Gastroesophageal sphincter (tissue), 4 donors: ENCODE results near the gene TMEM108. TPM values are rescaled to one million over a fixed set of nuclear protein-coding genes. Genes with fewer than 3 reads are reported as not detected.

ENCODE experiments used
- ATAC-seq: fragments of 150-250 bp; one replicate; pipeline ENCODE4 v1.9.1; 2016; ENCODE audit warnings: mild to moderate bottlenecking, moderate library complexity
- H3K27ac ChIP-seq, 4 donors: fragments of 200-600 bp; sonication (generic) in 3 of 4; 1 replicate in 3 of 4; 2 replicates in 1 of 4; pipeline ENCODE4 v1.5.1; 2016 to 2019
- H3K27me3 ChIP-seq: fragments of 200-600 bp; sonication (generic); one replicate; pipeline ENCODE4 v1.5.1; 2019
- H3K36me3 ChIP-seq, 2 donors: fragments of 200-600 bp; sonication (generic); one replicate each; pipeline ENCODE4 v1.5.1; 2019; ENCODE audit warnings: control low read depth in 1 of 2
- H3K4me1 ChIP-seq, 3 donors: fragments of 200-600 bp; sonication (generic); 1 replicate in 2 of 3; 2 replicates in 1 of 3; pipeline ENCODE4 v1.5.1; 2016 to 2019; ENCODE audit warnings: control low read depth in 2 of 3
- H3K4me3 ChIP-seq, 2 donors: fragments of 200-600 bp; sonication (generic); one replicate each; pipeline ENCODE4 v1.5.1; 2019; ENCODE audit warnings: mild to moderate bottlenecking in 1 of 2, moderate library complexity in 1 of 2
- H3K9me3 ChIP-seq, 3 donors: fragments of 200-600 bp; sonication (generic); one replicate each; pipeline ENCODE4 v1.5.1; 2017 to 2019; ENCODE audit warnings: control low read depth in 2 of 3
- EP300 ChIP-seq: sonication (generic); formaldehyde crosslinking; IDR thresholded peaks from one replicate; pipeline ENCODE4 v1.6.1; 2017; ENCODE audit warnings: antibody characterized with exemption, mild to moderate bottlenecking
- POLR2A ChIP-seq, 2 donors: fragments of 450-650 bp; IDR thresholded peaks; one replicate each; pipeline ENCODE4 v1.6.1; 2017; ENCODE audit warnings: antibody characterized with exemption in 2 of 2, mild to moderate bottlenecking in 2 of 2, moderate library complexity in 1 of 2
- POLR2AphosphoS5 ChIP-seq: sonication (generic); formaldehyde crosslinking; IDR thresholded peaks from one replicate; pipeline ENCODE4 v1.6.1; 2017; ENCODE audit warnings: antibody characterized with exemption
- WGBS, 2 donors: methylation state at CpG; one replicate each; pipeline ENCODE4 v1.1.5; 2018; ENCODE audit warnings: low coverage in 1 of 2; 5-methylcytosine and 5-hydroxymethylcytosine counted together
- total RNA-seq, 4 donors: library from RNA; depleted of rRNA; stranded (reverse); fragments of >200 nt; gene quantifications; one replicate each; pipeline ENCODE4 v1.1.0, GENCODE V29; 2016
- TF ChIP-seq, protein P1 (sequence below), 4 experiments: fragments of 200-600 bp in 2 of 4; fragments of 450-650 bp in 2 of 4; sonication (generic) in 1 of 4; IDR thresholded peaks; one replicate each; pipeline ENCODE4 v1.5.1; 2017 to 2019; ENCODE audit warnings: antibody characterized with exemption in 4 of 4, mild to moderate bottlenecking in 2 of 4, moderate library complexity in 2 of 4

Gene TMEM108
- total RNA-seq, 4 donors from 2014 or later = 2.7 to 7.3 (median 4.1) TPM

- WGBS, 2 donors = 50 to 79% methylated on average over 2 to 3 of the region's 3 CpGs
- no peaks in the 10 kb centered on the region for H3K9me3 ChIP-seq
- H3K27ac ChIP-seq = no peak overlapping the region
- TF ChIP-seq POLR2AphosphoS5 (no peak), POLR2A (IDR thresholded peaks at IDR 0.05) (no peak), EP300 (no peak)
- TF ChIP-seq, protein P1, sequence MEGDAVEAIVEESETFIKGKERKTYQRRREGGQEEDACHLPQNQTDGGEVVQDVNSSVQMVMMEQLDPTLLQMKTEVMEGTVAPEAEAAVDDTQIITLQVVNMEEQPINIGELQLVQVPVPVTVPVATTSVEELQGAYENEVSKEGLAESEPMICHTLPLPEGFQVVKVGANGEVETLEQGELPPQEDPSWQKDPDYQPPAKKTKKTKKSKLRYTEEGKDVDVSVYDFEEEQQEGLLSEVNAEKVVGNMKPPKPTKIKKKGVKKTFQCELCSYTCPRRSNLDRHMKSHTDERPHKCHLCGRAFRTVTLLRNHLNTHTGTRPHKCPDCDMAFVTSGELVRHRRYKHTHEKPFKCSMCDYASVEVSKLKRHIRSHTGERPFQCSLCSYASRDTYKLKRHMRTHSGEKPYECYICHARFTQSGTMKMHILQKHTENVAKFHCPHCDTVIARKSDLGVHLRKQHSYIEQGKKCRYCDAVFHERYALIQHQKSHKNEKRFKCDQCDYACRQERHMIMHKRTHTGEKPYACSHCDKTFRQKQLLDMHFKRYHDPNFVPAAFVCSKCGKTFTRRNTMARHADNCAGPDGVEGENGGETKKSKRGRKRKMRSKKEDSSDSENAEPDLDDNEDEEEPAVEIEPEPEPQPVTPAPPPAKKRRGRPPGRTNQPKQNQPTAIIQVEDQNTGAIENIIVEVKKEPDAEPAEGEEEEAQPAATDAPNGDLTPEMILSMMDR (IDR thresholded peaks at IDR 0.05) = no peak
- peaks cover 0 to 14% (median 0%) of the 10 kb centered on the region in 3 donors for H3K4me1 ChIP-seq
- no peaks in the 10 kb centered on the region for H3K27me3 ChIP-seq
- no peak overlapping the region for H3K4me3 ChIP-seq
- no peak for ATAC-seq
- no peaks in the 10 kb centered on the region for H3K36me3 ChIP-seq
Measured at GRCh38 chr3:133079621-133080020, 41.4 kb downstream of the TMEM108 start.

DNA sequence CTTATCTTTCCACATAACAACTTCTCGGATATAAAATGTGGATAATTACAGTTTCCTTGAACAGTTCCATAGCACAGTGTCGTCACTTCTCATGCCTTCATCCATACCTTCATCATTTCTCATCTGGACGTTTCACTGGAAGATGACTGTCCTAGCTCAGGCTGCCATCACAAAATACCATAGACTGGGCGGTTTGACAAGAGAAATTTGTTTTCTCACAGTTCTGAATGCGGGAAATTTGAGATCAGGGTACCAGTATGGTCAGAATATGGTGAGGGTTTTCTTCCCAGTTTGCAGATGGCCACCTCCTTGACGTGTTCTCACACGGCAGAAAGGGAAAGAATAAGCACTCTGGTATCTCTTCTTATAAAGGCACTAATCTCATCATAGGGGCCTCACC, 42.8 kb downstream of the TMEM108 start:
- WGBS, 2 donors = 82% methylated on average over 5 to 6 of the region's 7 CpGs
- Histone ChIP-seq H3K4me3 (no peak overlapping the region), H3K27me3 (no peaks in the 10 kb centered on the region), H3K9me3 (no peaks in the 10 kb centered on the region), H3K4me1 (peaks cover 0 to 15% (median 0%) of the 10 kb centered on the region in 3 donors), H3K27ac (no peak overlapping the region), H3K36me3 (no peaks in the 10 kb centered on the region)
- ATAC-seq = no peak
- TF ChIP-seq, protein P1 (IDR thresholded peaks at IDR 0.05) = no peak
- no peak for TF ChIP-seq EP300

DNA sequence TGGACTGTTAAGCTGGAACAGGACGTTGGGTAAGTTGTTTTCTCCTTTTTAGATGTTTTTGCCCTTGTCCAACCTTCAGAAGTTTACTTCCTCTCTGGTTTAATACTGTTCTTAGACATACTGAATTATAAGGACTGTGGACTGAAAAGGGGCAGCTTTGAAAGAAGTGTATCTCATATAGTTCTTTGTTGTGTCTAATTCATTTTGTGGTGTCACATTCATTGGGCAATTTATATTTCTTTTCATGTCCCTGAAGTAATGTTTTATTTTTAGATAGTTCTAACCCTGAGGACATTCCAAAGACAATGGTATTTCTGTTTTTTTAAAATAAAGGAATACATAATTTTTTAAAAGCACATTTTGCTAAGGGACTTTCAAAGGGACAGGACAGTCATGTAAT, 45.2 kb downstream of the TMEM108 start:
- WGBS, 2 donors = 14% methylated on average over 1 of the region's 1 CpG; no CpG with 5 or more reads in 1 of the 2 donors
- Histone ChIP-seq H3K4me3 (no peak overlapping the region), H3K27me3 (no peaks in the 10 kb centered on the region), H3K4me1 (peaks cover 0 to 13% (median 0%) of the 10 kb centered on the region in 3 donors), H3K27ac (no peak overlapping the region), H3K9me3 (no peaks in the 10 kb centered on the region), H3K36me3 (no peaks in the 10 kb centered on the region)
- no peak for TF ChIP-seq POLR2AphosphoS5
- TF ChIP-seq POLR2A (IDR thresholded peaks at IDR 0.05) = no peak
- no peak for TF ChIP-seq EP300
- TF ChIP-seq, protein P1 (IDR thresholded peaks at IDR 0.05) = no peak
- ATAC-seq = no peak

- H3K27ac ChIP-seq = no peak overlapping the region
- H3K36me3 ChIP-seq = no peaks in the 10 kb centered on the region
- no peaks in the 10 kb centered on the region for H3K27me3 ChIP-seq
- no peak for TF ChIP-seq POLR2AphosphoS5
- TF ChIP-seq, protein P1 (IDR thresholded peaks at IDR 0.05) = no peak
- no peak for TF ChIP-seq POLR2A (IDR thresholded peaks at IDR 0.05)
- TF ChIP-seq EP300 = no peak
- H3K4me3 ChIP-seq = no peak overlapping the region
- no peaks in the 10 kb centered on the region for H3K9me3 ChIP-seq
- H3K4me1 ChIP-seq = peaks cover 0 to 4% (median 0%) of the 10 kb centered on the region in 3 donors
- ATAC-seq = no peak
- WGBS, 2 donors = 45 to 68% methylated on average over 2 of the region's 2 CpGs
Measured at GRCh38 chr3:133089906-133090485, 51.8 kb downstream of the TMEM108 start.

DNA sequence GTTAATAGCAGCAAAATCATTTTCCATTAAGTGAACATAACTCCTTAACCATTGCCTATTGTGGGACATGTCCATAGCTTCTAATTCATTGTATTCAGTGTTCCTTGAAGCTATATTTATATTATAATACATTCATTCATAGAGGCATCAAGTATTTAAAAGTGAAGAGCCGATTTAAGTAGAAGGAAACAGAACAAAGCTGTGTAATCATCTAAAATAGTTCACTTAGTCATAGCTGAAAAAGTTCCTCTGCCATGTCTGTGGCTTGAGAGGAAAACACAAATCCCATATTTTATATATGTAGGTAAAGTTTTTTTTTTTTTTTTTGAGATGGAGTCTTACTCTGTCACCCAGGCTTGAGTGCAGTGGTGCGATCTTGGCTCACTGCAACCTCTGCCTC, 54.5 kb downstream of the TMEM108 start:
- ATAC-seq = no peak
- Histone ChIP-seq H3K36me3 (no peaks in the 10 kb centered on the region), H3K4me3 (no peak overlapping the region), H3K27me3 (no peaks in the 10 kb centered on the region), H3K27ac (peak overlapping the region in 1 of 4 donors; percentile 32), H3K4me1 (no peaks in the 10 kb centered on the region), H3K9me3 (no peaks in the 10 kb centered on the region)
- TF ChIP-seq EP300 = no peak
- TF ChIP-seq, protein P1 (IDR thresholded peaks at IDR 0.05) = no peak
- TF ChIP-seq POLR2A (IDR thresholded peaks at IDR 0.05) = no peak
- TF ChIP-seq POLR2AphosphoS5 = no peak
- WGBS, 2 donors = 20 to 80% methylated on average over 1 to 2 of the region's 2 CpGs
